ENCODE data around the gene LIN28A. TPM values are rescaled to one million over a fixed set of nuclear protein-coding genes. Genes with fewer than 3 reads are reported as not detected.

The LIN28A gene
- total and polyA plus RNA-seq, 2 experiments from 2014 or later = 604 to 1,571 TPM

- no peak overlapping the region for H3K4me3 ChIP-seq
- H3K79me2 ChIP-seq (replicated peaks; ENCODE audit: insufficient read depth) = no peaks in the 10 kb centered on the region
- H3K36me3 ChIP-seq (ENCODE audit: insufficient read depth) = no peaks in the 10 kb centered on the region
- ATAC-seq = peak; percentile 88
- H3K4me1 Mint-ChIP-seq = peaks cover 30% of the 10 kb centered on the region
- no peak overlapping the region for H3K4me3 Mint-ChIP-seq
- no peaks in the 10 kb centered on the region for H3F3A ChIP-seq (replicated peaks; ENCODE audit: low read depth)
- H3K27me3 Mint-ChIP-seq (ENCODE audit: insufficient read depth, low read depth, poor library complexity) = peaks cover 11% of the 10 kb centered on the region
- H3K36me3 Mint-ChIP-seq (ENCODE audit: low read depth) = no peaks in the 10 kb centered on the region
- TF ChIP-seq CTCF (conservative IDR thresholded peaks at IDR 0.05; ENCODE audit: low read depth in 2 of 2) (peak; percentile 85 to 97), ZNF462 (CRISPR knock-in tag; IDR thresholded peaks at IDR 0.05) (no peak)
- peak; percentile 79 for DNase-seq (ENCODE audit: low spot score)
- H3K4me1 ChIP-seq (ENCODE audit: insufficient read depth) = peaks cover 15% of the 10 kb centered on the region
- no peaks in the 10 kb centered on the region for H4K20me1 ChIP-seq (replicated peaks; ENCODE audit: insufficient read depth)
- no peaks in the 10 kb centered on the region for H3K9me2 ChIP-seq (ENCODE audit: insufficient read depth)
- H3K27ac Mint-ChIP-seq = no peak overlapping the region
- peak overlapping the region; percentile 71 for H3K4me2 ChIP-seq
- no peak overlapping the region for H3K27ac ChIP-seq (ENCODE audit: low read depth)
- no peaks in the 10 kb centered on the region for H3K9me3 Mint-ChIP-seq
- no peaks in the 10 kb centered on the region for H3K27me3 ChIP-seq (ENCODE audit: insufficient read depth)
- H2AFZ ChIP-seq = peak overlapping the region; percentile 70; the same call in 1 of the 2 replicates
These were observed 19.2 kb upstream of the LIN28A start for GRCh38 chr1:26391450-26391849.

- H3F3A ChIP-seq (replicated peaks; ENCODE audit: low read depth) = no peaks in the 10 kb centered on the region
- peaks cover 15% of the 10 kb centered on the region for H3K27me3 Mint-ChIP-seq (ENCODE audit: insufficient read depth, low read depth, poor library complexity)
- H3K9me3 Mint-ChIP-seq = no peaks in the 10 kb centered on the region
- no peak overlapping the region for H2AFZ ChIP-seq
- no peaks in the 10 kb centered on the region for H3K36me3 Mint-ChIP-seq (ENCODE audit: low read depth)
- H3K4me1 ChIP-seq (ENCODE audit: insufficient read depth) = peaks cover 14% of the 10 kb centered on the region
- H3K79me2 ChIP-seq (replicated peaks; ENCODE audit: insufficient read depth) = no peaks in the 10 kb centered on the region
- no peak overlapping the region for H3K27ac Mint-ChIP-seq
- peaks cover 24% of the 10 kb centered on the region for H3K4me1 Mint-ChIP-seq
- no peaks in the 10 kb centered on the region for H3K27me3 ChIP-seq (ENCODE audit: insufficient read depth)
- ATAC-seq (no peak), DNase-seq (ENCODE audit: low spot score) (no peak)
- H3K4me3 Mint-ChIP-seq = no peak overlapping the region
- H3K27ac ChIP-seq (ENCODE audit: low read depth) = no peak overlapping the region
- no peak overlapping the region for H3K4me2 ChIP-seq
- H3K9me2 ChIP-seq (ENCODE audit: insufficient read depth) = no peaks in the 10 kb centered on the region
- H4K20me1 ChIP-seq (replicated peaks; ENCODE audit: insufficient read depth) = no peaks in the 10 kb centered on the region
- no peaks in the 10 kb centered on the region for H3K36me3 ChIP-seq (ENCODE audit: insufficient read depth)
- H3K4me3 ChIP-seq = no peak overlapping the region
- TF ChIP-seq CTCF (conservative IDR thresholded peaks at IDR 0.05; ENCODE audit: low read depth in 2 of 2) (no peak), ETS1 (IDR thresholded peaks at IDR 0.05) (no peak), REST (IDR thresholded peaks at IDR 0.05; ENCODE audit: unreplicated experiment) (no peak)
These were observed 14.9 kb upstream of the LIN28A start for GRCh38 chr1:26395754-26396153.

Data from GM23338 (cell line).